GM13976 (cell line): Measurements from ENCODE around the gene SLC30A10.
"Not testable (repeated sequence)": the region's sequence is repeated elsewhere in the genome, so short reads cannot be mapped to it uniquely, and the experiment has no call there.

ENCODE experiments used
- DNase-seq: peaks from one replicate; pipeline ENCODE4 v3.0.0; 2012; ENCODE audit warnings: low spot score
- in situ Hi-C: fragments of 300-500 bp; cut with MboI; formaldehyde crosslinking; loops from one replicate; pipeline ENCODE4 v1.12.0; 2022; ENCODE audit warnings: low sequenced_read_pairs, mixed read lengths, inconsistent platforms; ENCODE audit not compliant: unreplicated experiment
- TF ChIP-seq, protein P1 (sequence below): IDR thresholded peaks from 2 replicates; pipeline ENCODE4 v1.5.1; 2012; ENCODE audit warnings: borderline replicate concordance, mild to moderate bottlenecking; ENCODE audit not compliant: insufficient read depth; ENCODE audit errors: extremely low read depth, missing control alignments, control extremely low read depth

The SLC30A10 gene

GRCh38 chr1:219961684-219962083 lies 33.3 kb upstream of the SLC30A10 start:
- TF ChIP-seq, protein P1, sequence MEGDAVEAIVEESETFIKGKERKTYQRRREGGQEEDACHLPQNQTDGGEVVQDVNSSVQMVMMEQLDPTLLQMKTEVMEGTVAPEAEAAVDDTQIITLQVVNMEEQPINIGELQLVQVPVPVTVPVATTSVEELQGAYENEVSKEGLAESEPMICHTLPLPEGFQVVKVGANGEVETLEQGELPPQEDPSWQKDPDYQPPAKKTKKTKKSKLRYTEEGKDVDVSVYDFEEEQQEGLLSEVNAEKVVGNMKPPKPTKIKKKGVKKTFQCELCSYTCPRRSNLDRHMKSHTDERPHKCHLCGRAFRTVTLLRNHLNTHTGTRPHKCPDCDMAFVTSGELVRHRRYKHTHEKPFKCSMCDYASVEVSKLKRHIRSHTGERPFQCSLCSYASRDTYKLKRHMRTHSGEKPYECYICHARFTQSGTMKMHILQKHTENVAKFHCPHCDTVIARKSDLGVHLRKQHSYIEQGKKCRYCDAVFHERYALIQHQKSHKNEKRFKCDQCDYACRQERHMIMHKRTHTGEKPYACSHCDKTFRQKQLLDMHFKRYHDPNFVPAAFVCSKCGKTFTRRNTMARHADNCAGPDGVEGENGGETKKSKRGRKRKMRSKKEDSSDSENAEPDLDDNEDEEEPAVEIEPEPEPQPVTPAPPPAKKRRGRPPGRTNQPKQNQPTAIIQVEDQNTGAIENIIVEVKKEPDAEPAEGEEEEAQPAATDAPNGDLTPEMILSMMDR, result no peak
- in situ Hi-C loops, result no loop called here
- DNase-seq, result no peak

- no peak for DNase-seq
- TF ChIP-seq, protein P1, result no peak
- in situ Hi-C loops, result no loop called here
These were observed 31.3 kb upstream of the SLC30A10 start for GRCh38 chr1:219959540-219960203.

DNA sequence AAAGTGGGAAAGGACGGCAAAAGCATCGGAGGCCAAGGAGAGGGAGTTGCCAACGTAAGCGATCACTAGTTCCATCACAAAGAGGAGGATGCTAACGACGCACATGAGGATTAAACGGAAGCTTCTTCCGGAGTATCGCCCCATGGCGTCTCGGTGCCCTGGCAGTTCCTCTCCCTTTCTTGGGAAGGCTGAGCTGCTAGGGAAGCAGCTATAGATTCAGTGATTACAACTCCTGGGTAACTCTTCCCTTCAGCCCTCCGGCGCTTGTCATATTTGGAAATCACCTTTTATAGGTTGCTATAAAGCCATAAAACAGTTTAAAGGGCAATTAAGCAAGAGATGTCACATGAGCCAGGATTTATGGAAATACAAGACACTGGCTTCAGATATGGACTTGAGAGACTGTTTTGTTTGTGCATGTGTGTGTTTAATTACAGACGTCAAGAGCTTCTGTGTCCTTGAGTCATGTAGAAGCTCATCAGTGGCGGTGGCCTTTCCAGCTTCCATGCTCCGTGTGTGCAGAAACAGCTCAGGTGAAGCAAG lies 30.6 kb upstream of the SLC30A10 start:
- in situ Hi-C loops, result no loop called here
- no peak for DNase-seq
- TF ChIP-seq, protein P1, result no peak

- DNase-seq, result no peak
- in situ Hi-C loops, result no loop called here
- TF ChIP-seq, protein P1, result no peak
These were observed 26.5 kb upstream of the SLC30A10 start for GRCh38 chr1:219954736-219955421.

DNA sequence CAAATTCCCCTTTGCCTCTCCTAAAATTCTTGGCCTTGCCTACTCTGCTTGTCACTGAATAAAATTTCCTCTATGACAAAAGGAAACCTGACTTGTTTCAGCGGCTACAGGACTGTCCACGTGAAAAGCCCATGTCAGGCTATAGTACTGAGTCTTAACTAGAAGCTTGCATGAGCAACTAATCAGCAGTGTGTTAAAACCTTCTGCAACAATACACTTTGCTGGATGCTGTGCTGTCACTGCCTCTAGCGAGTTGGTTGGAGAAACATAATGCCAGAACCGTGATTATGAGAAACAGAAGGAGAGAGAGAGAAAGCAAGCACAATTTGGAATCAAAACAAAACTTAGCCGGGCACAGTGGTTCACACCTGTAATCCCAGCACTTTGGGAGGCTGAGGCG lies 25.7 kb upstream of the SLC30A10 start:
- TF ChIP-seq, protein P1, result no peak
- in situ Hi-C loops, result no loop called here
- no peak for DNase-seq

DNA sequence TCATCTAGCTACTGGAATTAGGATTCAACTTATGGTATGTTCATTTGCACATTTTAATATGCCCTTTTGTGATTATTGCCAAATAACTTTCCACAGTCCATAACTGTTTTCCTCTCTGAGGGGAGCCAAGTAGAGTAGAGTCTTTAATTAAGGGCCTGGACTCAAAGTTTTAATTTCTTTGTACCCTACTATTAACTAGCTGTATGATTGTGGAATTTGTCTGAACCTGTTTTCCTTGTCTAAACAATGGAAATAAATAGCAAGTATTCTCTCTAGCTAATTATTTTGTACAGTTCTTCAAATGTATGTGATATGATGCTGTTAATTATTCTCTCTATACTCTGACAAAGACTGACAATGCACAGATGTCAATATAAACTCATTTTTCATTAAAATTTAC lies 24.0 kb upstream of the SLC30A10 start:
- in situ Hi-C loops, result no loop called here
- TF ChIP-seq, protein P1, result no peak
- no peak for DNase-seq

- DNase-seq, in situ Hi-C loops: not testable (repeated sequence)
These were observed 20.9 kb upstream of the SLC30A10 start for GRCh38 chr1:219949227-219949626.

DNA sequence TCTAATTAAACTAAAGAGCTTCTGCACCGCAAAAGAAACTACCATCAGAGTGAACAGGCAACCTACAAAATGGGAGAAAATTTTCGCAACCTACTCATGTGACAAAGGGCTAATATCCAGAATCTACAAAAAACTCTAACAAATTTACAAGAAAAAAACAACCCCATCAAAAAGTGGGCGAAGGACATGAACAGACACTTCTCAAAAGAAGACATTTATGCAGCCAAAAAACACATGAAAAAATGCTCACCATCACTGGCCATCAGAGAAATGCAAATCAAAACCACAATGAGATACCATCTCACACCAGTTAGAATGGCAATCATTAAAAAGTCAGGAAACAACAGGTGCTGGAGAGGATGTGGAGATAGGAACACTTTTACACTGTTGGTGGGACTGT lies 20.4 kb upstream of the SLC30A10 start:
- DNase-seq, in situ Hi-C loops: not testable (repeated sequence)
